Measurements from ENCODE around the gene MC3R. TPM values are rescaled to one million over a fixed set of nuclear protein-coding genes. Genes with fewer than 3 reads are reported as not detected.
A peak's percentile ranks its signal among the peaks of the same experiment; 100 is the strongest.

The MC3R gene
- total RNA-seq, 1 donor from 2014 or later = not detected

- Histone ChIP-seq H4K20me1 (ENCODE audit: insufficient read depth, low read length) (no peaks in the 10 kb centered on the region), H3K9ac (ENCODE audit: low read length) (no peak overlapping the region), H3K79me2 (ENCODE audit: insufficient read depth, low read length) (no peaks in the 10 kb centered on the region), H3K27me3 (ENCODE audit: insufficient read depth, low read length) (no peaks in the 10 kb centered on the region), H3K9me3 (ENCODE audit: insufficient read depth, low read depth, low read length) (no peaks in the 10 kb centered on the region), H3K27ac (ENCODE audit: low read depth, low read length) (no peak overlapping the region), H3K4me1 (ENCODE audit: insufficient read depth, low read length) (no peaks in the 10 kb centered on the region), H3K4me3 (ENCODE audit: insufficient read depth, low read depth, low read length) (no peak overlapping the region), H3K4me2 (ENCODE audit: low read length) (no peak overlapping the region), H2AFZ (ENCODE audit: low read depth, low read length) (no peak overlapping the region), H3K36me3 (ENCODE audit: insufficient read depth, low read length) (no peaks in the 10 kb centered on the region)
- DNase-seq (ENCODE audit: low read depth) (no peak), FAIRE-seq (no peak)
- Mint-ChIP-seq H3K4me1 (ENCODE audit: low read depth, unreplicated experiment) (no peaks in the 10 kb centered on the region), H3K9me3 (ENCODE audit: unreplicated experiment) (peaks cover 11% of the 10 kb centered on the region), H3K27ac (ENCODE audit: unreplicated experiment) (no peak overlapping the region), H3K4me3 (ENCODE audit: unreplicated experiment) (no peak overlapping the region), H3K27me3 (ENCODE audit: low read depth, unreplicated experiment) (peaks cover 2% of the 10 kb centered on the region), H3K36me3 (ENCODE audit: low read depth, unreplicated experiment) (no peaks in the 10 kb centered on the region)
- TF ChIP-seq EZH2 (IDR thresholded peaks at IDR 0.05; ENCODE audit: insufficient read depth, low read length) = no peak
- TF ChIP-seq, protein P1, sequence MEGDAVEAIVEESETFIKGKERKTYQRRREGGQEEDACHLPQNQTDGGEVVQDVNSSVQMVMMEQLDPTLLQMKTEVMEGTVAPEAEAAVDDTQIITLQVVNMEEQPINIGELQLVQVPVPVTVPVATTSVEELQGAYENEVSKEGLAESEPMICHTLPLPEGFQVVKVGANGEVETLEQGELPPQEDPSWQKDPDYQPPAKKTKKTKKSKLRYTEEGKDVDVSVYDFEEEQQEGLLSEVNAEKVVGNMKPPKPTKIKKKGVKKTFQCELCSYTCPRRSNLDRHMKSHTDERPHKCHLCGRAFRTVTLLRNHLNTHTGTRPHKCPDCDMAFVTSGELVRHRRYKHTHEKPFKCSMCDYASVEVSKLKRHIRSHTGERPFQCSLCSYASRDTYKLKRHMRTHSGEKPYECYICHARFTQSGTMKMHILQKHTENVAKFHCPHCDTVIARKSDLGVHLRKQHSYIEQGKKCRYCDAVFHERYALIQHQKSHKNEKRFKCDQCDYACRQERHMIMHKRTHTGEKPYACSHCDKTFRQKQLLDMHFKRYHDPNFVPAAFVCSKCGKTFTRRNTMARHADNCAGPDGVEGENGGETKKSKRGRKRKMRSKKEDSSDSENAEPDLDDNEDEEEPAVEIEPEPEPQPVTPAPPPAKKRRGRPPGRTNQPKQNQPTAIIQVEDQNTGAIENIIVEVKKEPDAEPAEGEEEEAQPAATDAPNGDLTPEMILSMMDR (IDR thresholded peaks at IDR 0.05; ENCODE audit: insufficient read depth, low read depth, low read length) = peak; percentile 10
Observed at GRCh38 chr20:56249244-56249955, 868 bp downstream of the MC3R start.

GRCh38 chr20:56249956-56250355, 1.4 kb downstream of the MC3R start:
- H3K27me3 Mint-ChIP-seq (ENCODE audit: low read depth, unreplicated experiment) = peaks cover 2% of the 10 kb centered on the region
- no peak for DNase-seq (ENCODE audit: low read depth)
- no peak overlapping the region for H2AFZ ChIP-seq (ENCODE audit: low read depth, low read length)
- no peak overlapping the region for H3K4me3 Mint-ChIP-seq (ENCODE audit: unreplicated experiment)
- H3K9me3 Mint-ChIP-seq (ENCODE audit: unreplicated experiment) = peaks cover 11% of the 10 kb centered on the region
- H3K36me3 Mint-ChIP-seq (ENCODE audit: low read depth, unreplicated experiment) = no peaks in the 10 kb centered on the region
- no peaks in the 10 kb centered on the region for H3K4me1 Mint-ChIP-seq (ENCODE audit: low read depth, unreplicated experiment)
- H3K36me3 ChIP-seq (ENCODE audit: insufficient read depth, low read length) = no peaks in the 10 kb centered on the region
- H3K9ac ChIP-seq (ENCODE audit: low read length) = no peak overlapping the region
- TF ChIP-seq, protein P1 (IDR thresholded peaks at IDR 0.05; ENCODE audit: insufficient read depth, low read depth, low read length) = no peak
- TF ChIP-seq EZH2 (IDR thresholded peaks at IDR 0.05; ENCODE audit: insufficient read depth, low read length) = no peak
- H3K27ac ChIP-seq (ENCODE audit: low read depth, low read length) = no peak overlapping the region
- H3K79me2 ChIP-seq (ENCODE audit: insufficient read depth, low read length) = no peaks in the 10 kb centered on the region
- FAIRE-seq = no peak
- H3K27ac Mint-ChIP-seq (ENCODE audit: unreplicated experiment) = no peak overlapping the region
- no peaks in the 10 kb centered on the region for H3K4me1 ChIP-seq (ENCODE audit: insufficient read depth, low read length)
- H3K4me2 ChIP-seq (ENCODE audit: low read length) = no peak overlapping the region
- no peaks in the 10 kb centered on the region for H3K9me3 ChIP-seq (ENCODE audit: insufficient read depth, low read depth, low read length)
- no peaks in the 10 kb centered on the region for H3K27me3 ChIP-seq (ENCODE audit: insufficient read depth, low read length)
- H4K20me1 ChIP-seq (ENCODE audit: insufficient read depth, low read length) = no peaks in the 10 kb centered on the region
- no peak overlapping the region for H3K4me3 ChIP-seq (ENCODE audit: insufficient read depth, low read depth, low read length)

GRCh38 chr20:56257604-56258003, 9.1 kb downstream of the MC3R start:
- H4K20me1 ChIP-seq (ENCODE audit: insufficient read depth, low read length) = no peaks in the 10 kb centered on the region
- no peaks in the 10 kb centered on the region for H3K27me3 ChIP-seq (ENCODE audit: insufficient read depth, low read length)
- no peaks in the 10 kb centered on the region for H3K36me3 Mint-ChIP-seq (ENCODE audit: low read depth, unreplicated experiment)
- no peak for DNase-seq (ENCODE audit: low read depth)
- FAIRE-seq = no peak
- no peak overlapping the region for H2AFZ ChIP-seq (ENCODE audit: low read depth, low read length)
- no peaks in the 10 kb centered on the region for H3K9me3 ChIP-seq (ENCODE audit: insufficient read depth, low read depth, low read length)
- H3K4me1 ChIP-seq (ENCODE audit: insufficient read depth, low read length) = no peaks in the 10 kb centered on the region
- H3K36me3 ChIP-seq (ENCODE audit: insufficient read depth, low read length) = no peaks in the 10 kb centered on the region
- no peak overlapping the region for H3K9ac ChIP-seq (ENCODE audit: low read length)
- no peak overlapping the region for H3K4me2 ChIP-seq (ENCODE audit: low read length)
- H3K4me3 ChIP-seq (ENCODE audit: insufficient read depth, low read depth, low read length) = no peak overlapping the region
- no peak overlapping the region for H3K27ac Mint-ChIP-seq (ENCODE audit: unreplicated experiment)
- H3K4me1 Mint-ChIP-seq (ENCODE audit: low read depth, unreplicated experiment) = no peaks in the 10 kb centered on the region
- no peaks in the 10 kb centered on the region for H3K27me3 Mint-ChIP-seq (ENCODE audit: low read depth, unreplicated experiment)
- peaks cover 8% of the 10 kb centered on the region for H3K9me3 Mint-ChIP-seq (ENCODE audit: unreplicated experiment)
- H3K4me3 Mint-ChIP-seq (ENCODE audit: unreplicated experiment) = no peak overlapping the region
- no peak overlapping the region for H3K27ac ChIP-seq (ENCODE audit: low read depth, low read length)
- no peak for TF ChIP-seq EZH2 (IDR thresholded peaks at IDR 0.05; ENCODE audit: insufficient read depth, low read length)
- TF ChIP-seq, protein P1 (IDR thresholded peaks at IDR 0.05; ENCODE audit: insufficient read depth, low read depth, low read length) = no peak
- H3K79me2 ChIP-seq (ENCODE audit: insufficient read depth, low read length) = no peaks in the 10 kb centered on the region
